GM18507 (cell line): ENCODE data around the gene DHRS11.
"Not testable (repeated sequence)": the region's sequence is repeated elsewhere in the genome, so short reads cannot be mapped to it uniquely, and the experiment has no call there.

Experiments used
- DNase-seq: peaks from one replicate; pipeline ENCODE4 v3.0.0; 2011; ENCODE audit warnings: low read depth; ENCODE audit not compliant: insufficient read length; ENCODE audit errors: extremely low spot score
- FAIRE-seq: peaks from 2 replicates; lab custom pipeline; 2011; peaks lifted over from hg19 to GRCh38; lab: Jason Lieb, UNC

Gene DHRS11

GRCh38 chr17:36592716-36593321, 1.1 kb downstream of the DHRS11 start:
- no peak for FAIRE-seq
- no peak for DNase-seq

- no peak for FAIRE-seq
- DNase-seq: no peak
These were observed 2.1 kb downstream of the DHRS11 start for GRCh38 chr17:36593656-36594316.

DNA sequence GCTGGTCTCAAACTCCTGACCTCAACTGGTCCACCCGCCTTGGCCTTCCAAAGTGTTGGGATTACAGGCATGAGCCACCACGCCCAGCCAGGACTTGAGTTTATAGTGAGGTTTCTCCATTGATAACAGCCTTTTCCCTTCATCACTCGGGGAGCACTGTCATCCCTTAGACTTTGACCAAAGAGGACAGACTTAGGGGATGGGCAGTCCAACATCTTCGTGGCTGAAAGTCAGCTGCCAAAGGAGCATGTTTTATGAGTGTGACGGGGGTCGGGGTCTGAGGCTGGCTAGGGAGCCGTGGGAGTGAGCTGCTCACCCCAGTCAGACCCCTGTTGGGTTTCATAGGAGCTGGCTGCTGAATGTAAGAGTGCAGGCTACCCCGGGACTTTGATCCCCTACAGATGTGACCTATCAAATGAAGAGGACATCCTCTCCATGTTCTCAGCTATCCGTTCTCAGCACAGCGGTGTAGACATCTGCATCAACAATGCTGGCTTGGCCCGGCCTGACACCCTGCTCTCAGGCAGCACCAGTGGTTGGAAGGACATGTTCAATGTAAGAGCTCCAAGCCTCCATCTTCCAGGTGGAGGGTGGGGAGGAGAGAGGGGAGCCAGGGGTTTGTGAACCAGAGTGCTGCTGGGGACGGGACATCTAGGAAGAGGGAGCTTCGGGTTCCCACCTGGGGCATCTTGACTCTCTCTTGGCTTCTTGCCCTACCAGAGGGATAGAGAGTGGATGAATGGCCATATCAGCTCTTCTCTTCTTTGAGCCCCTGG, 3.1 kb downstream of the DHRS11 start:
- DNase-seq: no peak
- no peak for FAIRE-seq

DNA sequence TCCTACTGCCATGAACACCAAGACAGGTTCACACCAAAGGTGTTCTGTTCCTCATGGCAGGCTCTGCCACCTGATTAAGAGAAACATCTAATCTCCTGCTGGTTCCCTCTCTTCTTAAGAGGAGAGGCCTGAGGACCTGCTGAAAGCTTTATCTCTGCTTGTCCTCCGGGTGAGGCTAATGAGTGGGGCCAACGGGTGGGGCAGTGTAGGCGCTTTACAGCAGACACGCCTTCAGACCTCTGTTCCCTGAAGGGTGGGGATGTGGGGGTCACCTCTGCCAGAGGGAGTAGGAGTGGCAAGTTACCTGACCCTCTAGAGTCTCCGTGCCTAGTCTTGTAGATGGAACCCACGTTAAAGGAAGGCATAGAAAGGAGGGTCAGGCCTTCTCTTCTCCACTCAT, 5.5 kb downstream of the DHRS11 start:
- no peak for FAIRE-seq
- DNase-seq: no peak

DNA sequence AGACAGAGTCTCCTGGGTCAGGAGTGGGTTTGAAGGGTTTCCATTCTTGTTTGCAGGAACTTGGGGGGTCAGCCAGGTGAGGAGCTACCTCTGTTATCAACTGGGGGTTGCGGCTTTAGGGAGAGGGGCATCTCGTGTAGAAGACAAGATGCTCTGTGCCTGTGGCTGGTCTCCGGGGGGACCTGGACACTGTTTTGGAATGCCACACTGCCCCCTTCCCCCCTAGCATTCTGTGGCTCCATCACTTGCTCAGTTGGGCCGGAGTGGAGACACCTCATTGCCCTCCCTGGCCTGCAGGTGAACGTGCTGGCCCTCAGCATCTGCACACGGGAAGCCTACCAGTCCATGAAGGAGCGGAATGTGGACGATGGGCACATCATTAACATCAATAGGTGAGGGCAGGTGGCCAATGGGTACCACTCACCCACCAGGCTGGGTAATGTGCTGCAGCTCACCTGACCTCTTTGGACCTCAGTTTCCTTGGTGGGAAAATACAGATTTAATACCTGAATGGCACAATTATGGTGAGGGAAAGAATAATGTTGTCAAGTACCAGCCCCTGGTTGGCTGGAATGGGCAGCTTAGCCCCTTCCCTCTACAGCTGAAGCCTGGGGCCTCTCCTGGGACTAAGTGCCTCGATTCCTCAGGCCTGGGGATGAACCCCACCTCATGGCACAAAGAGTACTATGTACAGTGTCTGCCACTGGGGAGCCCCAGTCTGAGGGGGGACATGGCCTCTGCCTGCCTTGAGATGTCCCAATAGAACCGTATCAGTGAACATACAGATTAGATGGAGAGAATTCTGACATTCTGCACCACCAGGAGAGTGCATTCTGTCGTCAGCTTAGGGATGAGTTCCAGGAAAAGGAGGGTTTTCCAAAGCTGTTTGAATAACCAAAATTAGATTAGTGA, 6.4 kb downstream of the DHRS11 start:
- FAIRE-seq (no peak), DNase-seq (no peak)

GRCh38 chr17:36598951-36599401, 7.3 kb downstream of the DHRS11 start:
- DNase-seq: no peak
- FAIRE-seq: no peak

DNA sequence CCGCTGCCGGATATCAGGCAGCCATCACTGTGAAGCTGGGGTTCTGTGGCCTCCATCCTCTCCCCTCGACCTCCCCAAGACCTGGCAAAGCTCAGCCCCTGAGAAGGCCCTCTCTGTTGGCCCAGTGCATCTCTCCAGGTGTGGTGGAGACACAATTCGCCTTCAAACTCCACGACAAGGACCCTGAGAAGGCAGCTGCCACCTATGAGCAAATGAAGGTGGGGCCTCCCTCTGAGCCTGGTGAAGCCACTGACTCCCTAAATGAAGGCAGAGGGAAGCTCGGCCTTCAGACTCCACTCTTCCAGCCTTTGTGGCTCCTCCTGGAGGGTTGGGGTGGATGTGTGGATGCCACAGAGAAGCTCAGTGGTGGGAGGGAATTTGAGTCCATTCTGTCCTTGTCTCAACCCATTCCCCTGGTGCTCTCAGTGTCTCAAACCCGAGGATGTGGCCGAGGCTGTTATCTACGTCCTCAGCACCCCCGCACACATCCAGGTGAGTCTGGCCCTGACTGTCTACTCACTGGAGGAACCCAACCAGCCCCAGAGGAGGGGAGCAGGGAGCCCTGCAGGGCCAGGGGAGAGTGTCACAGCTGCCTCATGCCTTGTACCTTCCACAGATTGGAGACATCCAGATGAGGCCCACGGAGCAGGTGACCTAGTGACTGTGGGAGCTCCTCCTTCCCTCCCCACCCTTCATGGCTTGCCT, 8.0 kb downstream of the DHRS11 start:
- DNase-seq (no peak), FAIRE-seq (no peak)

DNA sequence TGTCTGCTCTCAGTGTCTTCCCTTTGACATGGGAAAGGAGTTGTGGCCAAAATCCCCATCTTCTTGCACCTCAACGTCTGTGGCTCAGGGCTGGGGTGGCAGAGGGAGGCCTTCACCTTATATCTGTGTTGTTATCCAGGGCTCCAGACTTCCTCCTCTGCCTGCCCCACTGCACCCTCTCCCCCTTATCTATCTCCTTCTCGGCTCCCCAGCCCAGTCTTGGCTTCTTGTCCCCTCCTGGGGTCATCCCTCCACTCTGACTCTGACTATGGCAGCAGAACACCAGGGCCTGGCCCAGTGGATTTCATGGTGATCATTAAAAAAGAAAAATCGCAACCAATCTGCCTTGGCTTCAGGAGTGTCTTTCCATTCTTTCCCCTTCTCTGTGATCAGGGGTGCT, 8.8 kb downstream of the DHRS11 start:
- FAIRE-seq: no peak
- DNase-seq: no peak

DNA sequence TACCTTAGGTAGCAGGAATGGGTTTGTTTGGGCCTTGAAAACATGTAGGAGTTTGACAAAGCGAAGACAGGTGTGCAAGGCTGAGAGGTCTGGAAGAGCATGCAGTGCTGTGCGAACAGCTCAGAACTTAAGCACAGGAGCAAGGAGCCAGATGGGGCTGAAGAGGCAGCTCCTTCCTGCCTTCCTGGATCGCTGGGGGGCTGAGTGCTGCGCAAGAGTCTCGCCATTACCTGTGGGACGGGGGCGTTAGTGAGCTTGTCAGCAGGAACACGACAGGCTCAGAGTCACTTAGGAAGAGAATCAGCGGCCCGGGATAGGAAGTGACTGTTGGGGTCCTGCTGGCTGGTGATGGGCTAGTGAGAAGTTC, 9.2 kb downstream of the DHRS11 start:
- FAIRE-seq: no peak
- no peak for DNase-seq

DNA sequence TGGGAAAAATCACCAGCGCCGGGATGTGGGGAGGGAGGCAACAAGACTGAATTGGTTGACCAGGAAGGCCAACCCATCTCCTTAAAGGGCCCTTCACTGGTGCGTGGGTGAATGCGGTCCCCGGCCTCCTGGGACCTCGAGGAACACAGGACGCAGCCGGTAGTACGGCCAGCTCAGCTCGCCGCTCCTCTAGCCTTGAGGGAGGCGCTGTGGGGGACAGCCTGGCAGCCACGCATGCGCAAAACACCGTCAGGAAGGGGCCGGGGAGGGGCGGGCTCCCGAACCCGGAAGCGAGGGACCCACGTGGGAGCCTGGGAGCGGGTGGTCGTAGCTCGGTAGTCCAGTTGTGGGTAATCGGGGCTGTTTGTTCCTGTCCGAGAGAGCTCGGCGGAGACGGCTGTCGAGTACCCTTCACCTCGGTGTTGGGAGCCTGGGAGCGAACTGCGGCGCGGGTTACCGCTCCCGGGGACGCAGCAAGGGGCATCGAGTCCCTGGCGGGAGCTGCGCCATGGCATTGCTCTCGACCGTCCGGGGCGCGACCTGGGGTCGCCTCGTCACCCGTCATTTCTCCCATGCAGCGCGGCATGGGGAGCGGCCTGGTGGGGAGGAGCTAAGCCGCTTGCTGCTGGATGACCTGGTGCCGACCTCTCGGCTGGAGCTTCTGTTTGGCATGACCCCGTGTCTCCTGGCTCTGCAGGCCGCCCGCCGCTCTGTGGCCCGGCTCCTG, 9.8 kb downstream of the DHRS11 start, which contains the start of gene MRM1:
Gene MRM1 (plus strand): TSS at position 281 of the 727 bp plus-strand sequence. CDS start 228 bp downstream, at position 509.
- no peak for FAIRE-seq
- DNase-seq: peak; percentile 90

GRCh38 chr17:36602030-36602748, 10.5 kb downstream of the DHRS11 start:
- no peak for DNase-seq
- no peak for FAIRE-seq

- FAIRE-seq: no peak
- DNase-seq: no peak
These were observed 11.3 kb downstream of the DHRS11 start for GRCh38 chr17:36602924-36603384.

DNA sequence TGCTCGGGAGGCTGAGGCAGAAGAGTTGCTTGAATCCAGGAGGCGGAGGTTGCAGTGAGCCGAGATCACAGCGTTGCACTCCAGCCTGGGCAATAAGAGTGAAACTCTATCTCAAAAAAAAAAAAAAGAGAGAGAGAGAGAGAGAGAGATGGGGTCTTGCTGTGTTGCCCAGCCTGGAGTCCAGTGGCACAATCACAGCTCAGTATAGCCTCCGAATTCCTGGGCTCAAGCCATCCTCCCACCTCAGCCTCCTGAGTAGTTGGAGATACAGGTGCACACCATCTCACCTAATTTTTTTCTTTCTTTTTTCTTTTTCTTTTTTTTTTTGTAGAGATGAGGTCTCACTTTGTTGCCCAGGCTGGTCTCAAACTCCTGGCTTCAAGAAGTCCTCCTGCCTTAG, 13.3 kb downstream of the DHRS11 start:
- FAIRE-seq, DNase-seq: not testable (repeated sequence)

DNA sequence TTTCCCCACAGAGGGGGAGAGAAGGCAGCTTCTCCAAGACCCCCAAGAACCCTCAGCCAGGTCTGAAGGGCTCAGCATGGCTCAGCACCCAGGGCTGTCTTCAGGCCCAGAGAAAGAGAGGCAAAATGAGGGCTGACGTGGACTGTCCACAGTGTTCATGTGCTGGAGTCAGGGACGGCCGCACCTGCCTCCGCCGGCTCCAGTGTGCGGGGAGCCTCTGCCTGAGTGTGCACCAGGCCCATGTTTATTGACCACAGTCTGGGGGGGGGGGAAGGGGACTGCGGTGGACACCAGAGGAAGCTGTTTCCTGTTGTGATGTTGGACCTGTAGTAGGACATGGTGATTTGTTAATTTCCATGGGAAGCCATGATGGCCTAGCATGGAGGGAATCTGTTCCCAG, 16.6 kb downstream of the DHRS11 start:
- no peak for DNase-seq
- FAIRE-seq: no peak

DNA sequence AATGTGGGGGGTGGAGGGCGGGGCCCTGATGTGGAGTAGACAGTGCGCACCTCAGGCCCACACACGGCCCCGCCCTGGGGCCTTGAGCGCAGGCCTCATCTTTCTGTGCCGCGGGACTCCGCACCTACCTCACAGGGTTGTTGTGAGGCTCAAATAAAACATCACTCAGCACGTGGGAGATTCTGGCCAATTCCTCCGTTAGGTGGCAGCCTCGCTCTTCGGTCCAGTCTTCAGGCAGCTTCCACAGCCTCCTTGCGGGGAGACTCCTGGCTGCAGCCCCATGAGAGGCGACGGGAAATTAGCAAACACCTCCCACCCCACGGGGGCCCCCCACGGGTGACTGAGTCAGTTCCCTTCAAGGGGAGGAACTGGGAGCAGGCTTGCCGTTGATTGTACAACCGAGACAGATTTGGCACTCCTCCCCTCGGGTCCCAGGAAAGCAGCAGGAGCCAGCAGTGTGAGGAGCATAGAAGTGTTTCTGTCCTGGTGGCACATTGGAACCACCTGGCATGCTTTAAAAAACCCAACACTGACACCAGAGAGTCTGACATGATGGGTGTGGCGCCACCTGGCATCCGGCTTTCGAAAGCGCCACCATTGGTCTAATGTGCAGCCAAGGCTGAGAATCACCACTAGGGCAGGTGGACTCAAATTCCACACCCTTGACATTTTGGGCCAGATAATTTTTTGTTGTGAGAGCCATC, 17.3 kb downstream of the DHRS11 start:
- FAIRE-seq: no peak
- no peak for DNase-seq

DNA sequence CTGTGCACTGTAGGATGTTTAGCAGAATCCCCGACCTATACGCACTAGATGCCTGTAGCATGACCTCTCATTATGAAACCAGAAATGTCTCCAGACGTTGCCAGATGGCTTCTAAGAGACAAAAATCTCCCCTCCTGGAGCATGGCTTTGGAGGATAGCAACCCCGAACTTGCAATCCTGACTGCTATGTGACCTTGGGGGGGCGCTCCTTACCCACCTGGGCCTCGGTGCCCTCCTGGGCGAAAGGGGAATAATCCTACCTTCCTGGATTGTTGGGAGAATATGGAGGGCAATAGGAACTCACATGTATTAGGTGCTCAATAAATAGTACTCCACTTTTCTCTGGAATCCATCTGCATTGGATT, 17.8 kb downstream of the DHRS11 start:
- no peak for FAIRE-seq

DNA sequence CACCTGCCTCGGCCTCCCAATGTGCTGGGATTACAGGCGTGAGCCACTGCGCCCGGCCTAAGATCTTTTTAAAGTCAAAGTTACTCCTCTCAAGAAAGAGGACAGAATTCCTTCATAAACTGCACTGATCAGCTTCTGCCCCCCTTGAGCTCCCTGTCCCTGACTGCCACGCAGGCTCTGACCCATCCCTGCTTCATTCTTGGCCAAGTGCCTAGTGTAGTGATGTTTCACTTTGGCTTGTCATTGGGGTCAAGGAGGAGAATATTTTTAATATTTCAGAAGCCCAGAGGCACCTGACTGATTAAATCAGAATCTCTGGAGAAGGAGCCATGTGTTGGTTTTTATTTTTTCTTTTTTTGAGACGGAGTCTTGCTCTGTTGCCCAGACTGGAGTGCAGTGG, 18.8 kb downstream of the DHRS11 start:
- FAIRE-seq (no peak), DNase-seq (no peak)

More for the DNA sequence above, 17.8 kb downstream of the DHRS11 start:
- DNase-seq: no peak
